RWPE1 (cell line): ENCODE data around the gene NFKB1.
A peak's percentile ranks its signal among the peaks of the same experiment; 100 is the strongest.

Experiments used
- CTCF ChIA-PET: fragments of 350-600 bp; sonication (Branson Sonifier 250); formaldehyde crosslinking; extraction: SDS; loops from one replicate; lab custom pipeline; 2021; lab: Yijun Ruan, JAX
- POLR2A ChIA-PET: fragments of 400-600 bp; formaldehyde crosslinking; extraction: SDS; loops from one replicate; lab custom pipeline; 2020; ENCODE audit warnings: antibody characterized with exemption; ENCODE audit not compliant: low non-redundant PET; lab: Yijun Ruan, JAX
- DNase-seq: peaks from one replicate; pipeline ENCODE4 v3.0.0; 2012; ENCODE audit warnings: low spot score
- H3K27ac ChIP-seq: fragments of 450-650 bp; 2 replicates; pipeline ENCODE4 v1.5.1; 2017
- TF ChIP-seq, protein P1 (sequence below): fragments of 450-650 bp; conservative IDR thresholded peaks from 2 replicates; pipeline ENCODE4 v1.5.1; 2017; ENCODE audit warnings: low read depth, mild to moderate bottlenecking

NFKB1 gene

DNA sequence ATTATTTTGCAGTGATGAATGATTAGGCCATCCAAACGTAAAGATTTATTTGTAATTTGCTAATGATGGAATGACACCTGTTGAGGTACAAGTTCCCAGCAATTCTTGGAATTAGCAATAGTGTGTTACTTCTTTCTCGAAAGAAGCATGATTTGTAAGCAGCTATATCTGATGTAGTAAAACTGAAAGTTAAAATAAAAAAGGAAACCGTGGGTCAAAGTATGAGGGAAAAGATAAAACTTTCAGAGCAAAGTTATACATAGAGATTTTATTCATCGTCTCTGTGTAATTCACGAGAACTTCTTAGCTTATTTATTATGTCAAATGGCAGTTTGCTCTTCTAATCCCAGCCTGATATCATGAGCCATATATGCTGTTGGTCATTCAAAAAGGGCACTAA is 59.0 kb downstream of the NFKB1 start:
- DNase-seq, result no peak
- TF ChIP-seq, protein P1, sequence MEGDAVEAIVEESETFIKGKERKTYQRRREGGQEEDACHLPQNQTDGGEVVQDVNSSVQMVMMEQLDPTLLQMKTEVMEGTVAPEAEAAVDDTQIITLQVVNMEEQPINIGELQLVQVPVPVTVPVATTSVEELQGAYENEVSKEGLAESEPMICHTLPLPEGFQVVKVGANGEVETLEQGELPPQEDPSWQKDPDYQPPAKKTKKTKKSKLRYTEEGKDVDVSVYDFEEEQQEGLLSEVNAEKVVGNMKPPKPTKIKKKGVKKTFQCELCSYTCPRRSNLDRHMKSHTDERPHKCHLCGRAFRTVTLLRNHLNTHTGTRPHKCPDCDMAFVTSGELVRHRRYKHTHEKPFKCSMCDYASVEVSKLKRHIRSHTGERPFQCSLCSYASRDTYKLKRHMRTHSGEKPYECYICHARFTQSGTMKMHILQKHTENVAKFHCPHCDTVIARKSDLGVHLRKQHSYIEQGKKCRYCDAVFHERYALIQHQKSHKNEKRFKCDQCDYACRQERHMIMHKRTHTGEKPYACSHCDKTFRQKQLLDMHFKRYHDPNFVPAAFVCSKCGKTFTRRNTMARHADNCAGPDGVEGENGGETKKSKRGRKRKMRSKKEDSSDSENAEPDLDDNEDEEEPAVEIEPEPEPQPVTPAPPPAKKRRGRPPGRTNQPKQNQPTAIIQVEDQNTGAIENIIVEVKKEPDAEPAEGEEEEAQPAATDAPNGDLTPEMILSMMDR, result no peak
- POLR2A ChIA-PET, result no interaction called here
- no peak overlapping the region for H3K27ac ChIP-seq
- CTCF ChIA-PET, result no interaction called here

GRCh38 chr4:102560571-102561341 is 59.6 kb downstream of the NFKB1 start:
- CTCF ChIA-PET, result no interaction called here
- TF ChIP-seq, protein P1, result no peak
- no peak overlapping the region for H3K27ac ChIP-seq
- no peak for DNase-seq
- POLR2A ChIA-PET, result no interaction called here

DNA sequence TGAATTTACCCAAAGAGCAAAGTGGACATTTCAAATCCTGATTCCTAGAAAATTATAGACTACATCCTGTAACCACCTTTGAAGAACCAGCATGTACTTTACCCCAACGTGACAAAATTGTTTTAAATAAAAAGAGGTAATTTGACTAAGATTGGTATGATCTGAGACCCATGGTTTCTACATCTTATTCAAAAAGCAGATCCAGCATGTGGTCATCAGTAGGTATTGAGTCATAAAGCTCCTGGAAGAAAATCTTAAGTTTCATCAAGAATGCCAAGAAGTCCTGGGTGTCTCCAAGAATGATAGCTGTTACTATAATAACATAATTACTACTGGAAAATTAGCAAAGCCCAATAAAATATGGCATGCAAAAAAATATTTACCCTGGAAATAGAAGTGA is 61.8 kb downstream of the NFKB1 start:
- TF ChIP-seq, protein P1, result no peak
- DNase-seq, result no peak
- H3K27ac ChIP-seq, result no peak overlapping the region
- ChIA-PET CTCF (no interaction called here), POLR2A (no interaction called here)

GRCh38 chr4:102564399-102565059 is 63.4 kb downstream of the NFKB1 start:
- TF ChIP-seq, protein P1, result no peak
- POLR2A ChIA-PET, result no interaction called here
- no peak overlapping the region for H3K27ac ChIP-seq
- peak; percentile 15 for DNase-seq
- CTCF ChIA-PET, result interaction anchor here (0.6 kb wide), 1 partner anchor 1087 kb away, joined by 3 read pairs; no protein-coding TSS in a partner anchor

GRCh38 chr4:102565696-102566095 is 64.5 kb downstream of the NFKB1 start:
- no peak overlapping the region for H3K27ac ChIP-seq
- TF ChIP-seq, protein P1, result no peak
- DNase-seq, result no peak
- POLR2A ChIA-PET, result no interaction called here
- CTCF ChIA-PET, result no interaction called here

GRCh38 chr4:102566426-102566825 is 65.3 kb downstream of the NFKB1 start:
- TF ChIP-seq, protein P1, result no peak
- CTCF ChIA-PET, result no interaction called here
- no peak for DNase-seq
- POLR2A ChIA-PET, result no interaction called here
- H3K27ac ChIP-seq, result no peak overlapping the region
